Inflammatory macrophage treated with lipopolysaccharide for 1 hour (primary cell): ENCODE data around the gene TBCD.

Experiments
- DNase-seq, 2 donors: peaks; one replicate each; pipeline ENCODE4 v3.0.0-alpha.2; 2020 to 2022

The TBCD gene

DNA sequence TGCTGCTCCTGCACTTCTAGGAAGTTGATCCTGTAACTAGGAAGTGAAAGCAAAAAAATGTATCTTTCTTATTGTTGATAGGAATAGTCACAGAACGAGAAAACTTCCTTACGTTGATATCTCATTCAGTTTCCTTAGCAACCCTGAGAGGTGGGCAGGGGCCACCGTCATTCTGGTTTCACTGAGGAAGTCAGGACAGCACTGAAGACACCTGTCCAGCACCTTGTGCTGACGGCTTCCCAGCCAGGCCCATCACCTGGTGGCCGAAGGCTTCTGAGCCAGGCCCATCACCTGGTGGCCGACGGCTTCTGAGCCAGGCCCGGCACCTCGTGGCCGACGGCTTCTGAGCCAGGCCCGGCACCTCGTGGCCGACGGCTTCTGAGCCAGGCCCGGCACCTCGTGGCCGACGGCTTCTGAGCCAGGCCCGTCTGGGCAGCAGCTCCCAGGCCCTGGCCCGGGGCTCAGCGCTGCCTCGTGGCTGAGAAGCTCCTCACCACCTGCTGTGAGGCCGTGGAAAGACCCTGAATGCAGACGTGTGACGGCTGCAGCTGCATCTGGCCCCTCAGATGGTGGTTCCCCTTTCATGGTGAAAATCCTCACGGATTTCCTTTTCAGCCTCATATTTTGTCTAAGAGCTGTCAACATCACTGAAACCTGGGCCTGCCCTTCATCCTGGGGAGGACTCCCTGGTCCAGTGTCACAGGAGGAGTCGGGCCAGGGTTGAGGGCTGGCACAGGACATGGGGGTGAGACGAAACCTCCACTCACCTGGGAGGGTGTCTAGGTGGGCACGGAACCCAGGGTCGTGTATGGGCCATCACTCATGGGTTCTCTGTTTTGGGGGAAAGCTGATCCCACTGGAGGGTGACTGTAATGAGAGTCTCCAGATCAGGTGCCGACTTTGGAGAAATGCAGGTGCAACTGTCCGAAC is 121.0 kb downstream of the TBCD start:
- DNase-seq: peak in 1 of 2 donors; percentile 13

DNA sequence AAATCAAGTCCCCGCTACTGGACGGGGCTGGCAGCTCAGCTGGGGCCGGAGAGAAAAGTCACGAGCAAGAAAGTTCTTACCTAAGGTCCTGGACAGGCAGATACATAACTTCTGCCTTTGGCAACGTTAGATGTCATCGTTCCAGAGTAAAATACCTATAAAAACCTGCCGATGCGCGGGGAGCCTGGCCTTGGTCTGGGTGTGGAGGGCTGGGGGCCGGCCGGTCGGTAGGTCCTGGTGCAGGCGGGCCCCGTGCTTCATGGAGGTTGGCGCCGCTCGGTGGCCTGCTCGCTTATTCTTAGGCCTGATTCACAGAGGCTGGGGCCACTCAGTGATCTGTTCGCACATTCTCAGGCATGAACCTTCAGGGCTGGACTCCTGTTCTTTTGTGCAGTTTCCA is 121.7 kb downstream of the TBCD start:
- no peak for DNase-seq

DNA sequence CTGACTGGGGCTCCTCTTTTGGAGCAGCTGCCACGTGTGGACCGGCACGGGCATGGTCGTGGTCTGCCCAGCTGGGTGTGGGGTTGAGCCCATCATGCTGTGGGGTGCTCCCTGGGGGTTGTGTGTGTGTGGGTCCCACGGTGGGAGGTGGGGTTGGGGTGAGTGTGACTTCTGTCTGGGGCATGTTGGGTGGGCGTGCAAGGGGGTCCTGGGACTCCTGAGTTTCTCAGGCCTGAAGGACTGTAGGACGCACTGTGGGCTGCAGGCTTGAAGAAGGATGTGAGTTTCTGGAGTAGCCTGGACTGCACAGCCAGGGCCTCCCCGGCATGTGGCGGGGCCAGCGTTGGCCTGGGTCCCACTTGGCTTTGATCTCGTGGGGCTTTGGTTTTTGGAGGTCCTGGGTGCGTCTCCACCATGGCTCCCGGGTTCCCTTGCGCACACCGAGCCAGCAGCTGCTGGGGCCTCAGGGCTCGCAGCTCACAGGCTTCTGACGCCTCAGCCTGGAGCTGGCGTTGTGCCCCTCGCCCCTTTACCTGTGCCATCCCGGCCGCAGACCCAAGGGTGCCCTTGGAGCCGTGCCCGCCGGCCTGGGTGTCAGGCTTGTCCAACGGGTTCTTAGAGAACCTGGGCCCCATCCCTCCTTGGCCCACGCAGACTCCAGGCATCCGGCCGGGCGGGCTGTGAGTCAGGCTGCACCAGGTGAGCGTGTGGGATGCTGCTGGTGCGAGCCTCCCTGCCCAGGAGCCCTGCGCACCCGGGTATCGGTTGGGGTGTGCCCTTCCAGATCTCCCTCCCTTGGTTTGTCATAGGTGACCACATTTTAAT is 122.4 kb downstream of the TBCD start:
- no peak for DNase-seq

- DNase-seq: no peak
Measured at GRCh38 chr17:82875407-82875856, 123.6 kb downstream of the TBCD start.

- DNase-seq: peak; percentile 12 to 23
Measured at GRCh38 chr17:82876149-82876548, 124.3 kb downstream of the TBCD start.

DNA sequence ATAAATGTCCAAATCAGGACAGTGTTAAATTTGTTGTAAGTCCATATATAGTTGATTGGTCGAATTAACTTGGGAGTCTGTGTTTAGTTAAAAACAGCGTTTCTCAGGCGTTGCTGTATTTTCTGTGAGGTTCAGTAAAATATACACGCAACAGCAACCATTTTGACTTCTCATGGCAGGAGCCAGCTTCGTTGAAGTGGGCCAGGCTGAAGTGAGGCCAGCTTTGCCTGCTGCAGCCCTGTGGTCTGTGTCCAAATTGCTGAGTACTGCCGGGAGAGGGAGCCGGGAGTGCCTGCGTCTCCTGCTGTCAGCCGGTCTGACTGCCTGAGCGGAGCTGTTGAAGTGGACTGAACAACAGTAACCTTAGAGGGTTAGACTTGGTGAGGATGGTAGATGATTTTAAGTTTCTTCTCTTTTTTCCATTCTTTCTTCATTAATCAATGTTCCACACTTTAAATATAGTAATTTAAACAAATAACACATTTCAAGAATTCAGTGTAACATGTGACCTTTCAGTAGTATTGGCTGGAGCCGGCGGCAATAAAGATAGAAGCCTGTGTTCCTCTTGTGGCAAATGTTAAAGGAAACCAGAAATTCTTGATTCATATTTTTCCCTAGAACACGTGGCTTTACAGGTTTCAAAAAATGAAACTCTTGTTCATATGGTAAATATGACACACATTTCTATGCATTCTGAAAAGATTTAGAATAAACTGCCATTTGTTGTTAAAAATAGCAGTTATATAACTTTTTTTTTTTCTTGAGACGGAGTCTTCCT is 124.9 kb downstream of the TBCD start:
- DNase-seq: peak; percentile 16 to 42

GRCh38 chr17:82878527-82878926 is 126.7 kb downstream of the TBCD start:
- peak in 1 of 2 donors; percentile 26 for DNase-seq

DNA sequence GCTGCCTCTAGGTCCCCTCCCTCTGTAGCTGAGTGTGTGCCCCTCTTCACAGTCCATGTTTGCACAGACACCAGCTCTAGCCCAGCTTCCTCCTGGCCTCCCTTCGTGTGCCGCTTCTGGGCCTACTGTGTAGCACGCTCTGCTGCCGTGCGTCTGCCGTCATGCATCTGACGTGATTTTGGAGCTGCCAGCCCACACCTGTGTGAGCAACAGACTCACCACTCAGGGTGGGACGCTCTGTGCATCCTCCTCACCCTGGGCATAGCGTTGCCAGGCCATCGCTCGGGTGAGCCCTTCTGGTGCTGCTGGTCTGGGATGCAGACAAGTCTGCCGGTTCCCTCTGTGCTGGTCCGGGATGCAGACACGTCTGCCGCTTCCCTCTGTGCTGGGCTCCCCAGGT is 127.4 kb downstream of the TBCD start:
- no peak for DNase-seq

- DNase-seq: no peak
Measured at GRCh38 chr17:82880620-82881323, 128.9 kb downstream of the TBCD start.

- DNase-seq: no peak
Measured at GRCh38 chr17:82881324-82881823, 129.5 kb downstream of the TBCD start.

DNA sequence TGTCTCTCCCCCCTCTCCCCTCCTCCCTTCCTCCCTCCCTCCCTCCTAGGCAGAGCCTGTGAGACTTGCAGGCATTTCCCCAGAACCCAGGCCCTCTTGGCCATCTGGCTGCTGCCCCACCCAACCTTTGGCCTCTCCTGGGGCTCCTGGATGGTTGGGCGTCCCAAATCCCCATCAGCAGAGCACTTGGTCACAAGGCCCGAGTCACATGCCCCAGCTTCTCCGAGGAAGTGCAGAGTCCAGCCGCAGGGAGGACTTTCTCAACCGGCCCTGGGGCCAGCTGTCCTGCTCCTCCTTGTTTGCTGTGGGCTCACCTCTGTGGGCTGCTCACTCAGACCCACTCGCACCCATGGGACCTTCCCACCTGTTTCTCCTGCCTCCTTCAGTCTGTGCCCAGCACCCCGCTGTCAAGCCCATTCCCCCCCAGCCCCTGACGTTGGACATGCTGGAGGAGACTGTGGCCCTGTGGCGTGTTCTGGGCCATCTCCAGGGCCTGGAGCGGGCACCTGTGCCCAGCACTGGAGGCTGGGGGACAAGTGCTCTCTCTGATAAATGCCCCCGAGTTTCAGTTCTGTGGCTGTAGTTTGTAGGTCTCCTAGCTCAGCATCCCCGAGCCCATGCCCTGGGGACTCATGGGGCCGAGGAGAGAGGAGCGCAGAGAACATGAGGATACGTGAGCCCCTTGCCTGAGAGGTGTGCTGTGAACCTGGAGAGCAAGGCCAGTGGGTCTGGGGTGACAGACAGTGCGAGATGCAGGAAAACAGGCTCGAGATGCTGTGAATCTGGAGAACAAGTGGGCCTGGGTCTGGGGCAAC is 130.2 kb downstream of the TBCD start:
- peak; percentile 65 to 67 for DNase-seq

DNA sequence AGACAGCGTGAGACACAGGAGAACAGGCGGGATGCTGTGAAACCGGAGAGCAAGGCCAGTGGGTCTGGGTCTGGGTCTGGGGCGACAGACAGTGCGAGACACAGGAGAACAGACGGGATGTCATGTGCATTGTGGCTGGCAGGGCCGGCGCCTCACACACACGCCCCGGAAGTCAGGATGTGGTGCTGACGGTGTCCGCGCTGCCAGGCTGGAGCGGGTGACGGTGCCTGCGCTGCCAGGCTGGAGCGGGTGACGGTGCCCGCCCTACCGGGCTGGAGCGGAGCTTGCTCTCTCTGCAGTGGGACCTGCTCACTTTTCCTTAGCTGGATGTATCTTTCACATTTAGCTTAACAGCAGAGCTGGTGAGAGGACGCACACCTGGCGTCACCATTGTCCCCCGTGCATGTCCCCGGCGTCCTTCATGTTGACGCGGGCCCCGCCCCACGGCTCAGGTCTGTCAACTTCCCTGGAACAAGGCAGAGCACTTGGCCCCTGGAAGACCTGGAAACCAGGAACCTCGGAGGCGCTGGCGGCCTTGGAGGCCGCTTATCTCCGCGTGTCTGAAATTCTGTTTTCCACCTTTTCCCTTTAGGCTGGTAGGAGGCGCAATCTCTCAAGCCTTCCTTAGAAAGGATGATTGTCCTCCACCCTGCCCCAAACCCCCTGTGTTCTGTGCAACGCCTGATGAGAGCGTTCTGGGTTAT is 131.0 kb downstream of the TBCD start:
- DNase-seq: peak in 1 of 2 donors; percentile 17

DNA sequence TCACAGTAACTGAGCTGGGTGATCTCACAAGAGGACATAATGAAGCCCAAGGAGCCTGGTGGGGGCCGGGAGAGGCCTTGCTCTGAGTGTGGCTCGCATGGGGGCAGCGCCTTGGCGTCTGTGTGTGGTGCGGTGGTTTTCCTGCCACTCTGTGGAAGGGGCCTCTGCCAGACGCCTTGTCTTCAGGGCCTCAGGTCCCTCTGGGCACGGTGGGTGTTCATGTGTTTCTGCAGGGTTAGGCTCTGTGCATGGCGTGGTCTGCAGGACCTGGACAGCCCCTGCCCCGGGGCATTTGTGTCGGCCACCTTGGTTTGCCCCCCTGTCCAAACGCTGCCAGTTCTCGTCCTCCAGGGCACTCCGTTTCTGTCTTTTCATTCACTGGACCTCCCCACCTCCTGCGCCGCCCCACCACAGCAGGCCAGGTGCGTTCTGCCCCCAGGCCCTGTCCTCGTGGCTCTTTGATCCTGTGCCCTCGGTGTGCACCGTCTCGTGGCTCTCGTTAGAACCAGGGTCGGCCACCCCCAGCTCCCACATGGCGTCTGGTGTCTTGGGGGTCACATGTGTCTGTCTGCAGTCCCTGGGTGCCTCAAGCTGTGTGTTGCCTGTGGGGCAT is 131.7 kb downstream of the TBCD start:
- DNase-seq: no peak

GRCh38 chr17:82884341-82884969 is 132.6 kb downstream of the TBCD start:
- DNase-seq: no peak

- DNase-seq: no peak
Measured at GRCh38 chr17:82884970-82885353, 133.1 kb downstream of the TBCD start.

- DNase-seq: no peak
Measured at GRCh38 chr17:82887255-82888164, 135.6 kb downstream of the TBCD start.

DNA sequence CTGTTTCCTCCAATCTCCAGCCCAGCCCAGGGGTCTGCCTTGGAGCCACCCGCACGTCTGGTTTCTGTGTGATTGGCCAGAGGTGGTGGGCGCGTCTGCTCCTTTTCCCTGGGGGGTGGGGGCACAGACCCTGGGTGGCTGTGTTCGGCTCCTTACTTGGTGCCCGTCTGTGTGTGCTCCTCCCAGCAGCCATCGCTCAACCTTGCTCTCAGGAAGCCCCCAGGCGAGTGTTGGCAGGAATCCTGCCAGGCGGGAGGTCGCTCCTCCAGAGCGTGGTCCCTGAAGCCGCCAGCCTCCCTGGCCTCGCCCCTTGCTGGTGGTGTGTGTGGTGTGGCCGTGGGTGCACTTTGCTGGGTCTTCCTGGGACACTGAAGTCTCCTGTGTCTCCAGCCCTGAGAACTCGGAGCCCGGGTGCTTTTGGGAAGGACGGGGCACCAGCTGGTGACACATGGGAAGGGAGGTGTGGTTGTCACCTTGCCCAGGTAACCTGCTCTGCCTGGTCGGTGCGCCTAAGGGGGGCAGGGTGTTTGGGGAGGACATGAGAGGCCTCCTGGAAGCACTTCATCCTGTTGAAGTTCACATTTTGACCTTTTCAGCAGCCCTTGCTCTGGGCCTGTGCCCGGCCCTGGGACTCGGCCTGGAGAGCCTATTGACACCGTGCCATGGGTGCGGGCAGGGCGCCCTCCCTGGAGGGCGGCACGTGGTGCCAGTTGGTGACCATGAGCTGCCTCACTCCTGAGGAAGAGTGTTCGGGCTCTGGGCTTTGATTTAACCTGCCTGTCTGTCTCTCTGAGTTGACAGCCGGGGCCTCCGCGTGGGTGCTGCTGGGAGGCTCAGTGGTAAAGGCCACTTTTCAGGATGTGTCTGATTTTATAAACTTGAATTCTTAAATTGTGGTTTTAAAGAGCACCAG is 137.0 kb downstream of the TBCD start:
- no peak for DNase-seq
